Measurements from ENCODE around the gene R3HDML. TPM values are rescaled to one million over a fixed set of nuclear protein-coding genes. Genes with fewer than 3 reads are reported as not detected.
A peak's percentile ranks its signal among the peaks of the same experiment; 100 is the strongest.

Gene R3HDML
- total and polyA plus RNA-seq, 9 of the 15 experiments (the other 6 are each of a cell fraction or from before 2014, with no cell fraction given) = not detected

GRCh38 chr20:44310664-44311639, 25.9 kb upstream of the R3HDML start, which contains the start of gene FITM2 (continued):
- TF ChIP-seq ZBTB11 (CRISPR knock-in tag; IDR thresholded peaks at IDR 0.05) (no peak), RB1 (IDR thresholded peaks at IDR 0.05; ENCODE audit: low read depth) (peak; percentile 77), RREB1 (CRISPR knock-in tag; IDR thresholded peaks at IDR 0.05) (no peak), NR2C1 (IDR thresholded peaks at IDR 0.05) (no peak), NR2C1 (tag; IDR thresholded peaks at IDR 0.05) (no peak), ZNF444 (CRISPR knock-in tag; IDR thresholded peaks at IDR 0.05) (no peak), ATF7 (IDR thresholded peaks at IDR 0.05) (peak; percentile 78), ESRRB (CRISPR knock-in tag; IDR thresholded peaks at IDR 0.05; ENCODE audit: borderline replicate concordance) (no peak), ATF1 (CRISPR knock-in tag; IDR thresholded peaks at IDR 0.05) (no peak), ATF1 (tag; IDR thresholded peaks at IDR 0.05) (peak; percentile 76), TFE3 (CRISPR knock-in tag; IDR thresholded peaks at IDR 0.05) (no peak), ZNF436 (CRISPR knock-in tag; IDR thresholded peaks at IDR 0.05) (no peak), POU5F1 (IDR thresholded peaks at IDR 0.05; ENCODE audit: borderline replicate concordance, low read depth, low read length, partially characterized antibody) (peak; percentile 89), STAT5A (IDR thresholded peaks at IDR 0.05; ENCODE audit: borderline replicate concordance, low read length) (no peak), NR3C1 (CRISPR knock-in tag; IDR thresholded peaks at IDR 0.05) (no peak), ZNF124 (CRISPR knock-in tag; IDR thresholded peaks at IDR 0.05) (no peak), HNRNPL (IDR thresholded peaks at IDR 0.05; ENCODE audit: low read depth, low read length) (no peak)

Measured in K562 (cell line).